Stimulated activated naive CD8-positive, alpha-beta T cell treated with anti-CD3 and anti-CD28 coated beads, Interleukin-15, amount 100 ng/mL, for 72 hours (primary cell): ENCODE results near the gene FLRT1.

ENCODE experiments used
- ATAC-seq: fragments of 150-1000 bp; cut with Tn5 transposase; 2 replicates; pipeline ENCODE4 v1.10.0; 2021; ENCODE audit warnings: mild to moderate bottlenecking, moderate library complexity
- DNase-seq, 2 donors: peaks; one replicate each; pipeline ENCODE4 v3.0.0; 2021 to 2022
- H3K27ac Mint-ChIP-seq, 2 donors: one replicate each; pipeline ENCODE4 v1.8.0; 2022; ENCODE audit warnings: mild to moderate bottlenecking in 2 of 2, mixed read lengths in 2 of 2, moderate library complexity in 2 of 2
- H3K27me3 Mint-ChIP-seq: one replicate; pipeline ENCODE4 v1.8.0; 2022; ENCODE audit warnings: mixed read lengths
- H3K4me1 Mint-ChIP-seq: one replicate; pipeline ENCODE4 v1.8.0; 2022; ENCODE audit warnings: mild to moderate bottlenecking, mixed read lengths
- H3K4me3 Mint-ChIP-seq, 2 donors: one replicate each; pipeline ENCODE4 v1.8.0; 2022; ENCODE audit warnings: mild to moderate bottlenecking in 2 of 2, mixed read lengths in 2 of 2, moderate library complexity in 1 of 2
- H3K9me3 Mint-ChIP-seq, 2 donors: one replicate each; pipeline ENCODE4 v1.8.0; 2022; ENCODE audit warnings: mixed read lengths in 2 of 2

Gene FLRT1

DNA sequence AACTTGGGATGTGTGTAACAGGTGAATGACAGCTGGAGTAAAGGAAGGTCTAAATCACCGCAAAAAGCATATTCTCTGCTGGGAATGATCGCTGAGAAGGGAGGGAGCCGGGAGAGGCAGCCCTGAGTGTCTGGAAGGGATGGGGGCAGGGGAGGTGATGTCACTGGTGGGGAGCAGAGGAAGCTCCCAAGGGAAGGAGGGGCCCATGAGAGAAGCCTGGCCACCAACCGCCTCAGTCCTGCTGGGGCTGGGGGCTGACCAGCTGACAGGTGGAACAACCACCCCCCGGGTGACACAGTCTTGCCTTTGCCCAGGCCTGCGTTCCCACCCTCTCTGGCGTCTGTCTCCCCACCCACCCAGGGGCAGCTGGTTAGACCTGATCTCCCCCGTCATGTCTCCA, 6.0 kb upstream of the FLRT1 start:
- peaks cover 51% of the 10 kb centered on the region for H3K27me3 Mint-ChIP-seq
- no peak overlapping the region for H3K27ac Mint-ChIP-seq
- no peak for ATAC-seq
- DNase-seq, result no peak
- H3K4me1 Mint-ChIP-seq, result peaks cover 28% of the 10 kb centered on the region
- no peak overlapping the region for H3K4me3 Mint-ChIP-seq
- no peaks in the 10 kb centered on the region for H3K9me3 Mint-ChIP-seq

DNA sequence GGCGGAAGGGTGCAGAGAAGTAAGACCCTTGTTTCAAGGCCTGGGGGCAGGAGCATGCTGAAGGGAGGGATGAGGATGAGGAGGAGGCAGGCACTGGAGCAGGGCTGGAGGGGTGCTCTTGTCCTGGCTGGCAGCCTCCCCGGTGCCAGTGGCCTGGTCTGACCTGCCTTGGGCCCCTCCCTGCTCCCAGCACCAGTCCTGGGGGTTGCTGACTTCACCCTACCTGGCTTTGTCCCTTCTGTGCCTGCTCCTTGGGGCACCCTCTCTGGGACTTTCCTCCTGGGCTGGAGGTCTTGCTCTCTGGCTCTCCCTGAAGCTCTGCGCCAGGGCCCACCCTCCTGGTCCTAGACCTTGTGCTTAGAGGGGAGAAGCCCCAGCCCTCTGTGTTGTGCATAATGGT, 4.7 kb upstream of the FLRT1 start:
- no peaks in the 10 kb centered on the region for H3K9me3 Mint-ChIP-seq
- H3K27ac Mint-ChIP-seq, result no peak overlapping the region
- peaks cover 35% of the 10 kb centered on the region for H3K4me1 Mint-ChIP-seq
- no peak for DNase-seq
- H3K27me3 Mint-ChIP-seq, result peaks cover 60% of the 10 kb centered on the region
- no peak overlapping the region for H3K4me3 Mint-ChIP-seq
- ATAC-seq, result no peak

GRCh38 chr11:64032050-64032449, 3.7 kb upstream of the FLRT1 start:
- no peaks in the 10 kb centered on the region for H3K9me3 Mint-ChIP-seq
- H3K27ac Mint-ChIP-seq, result no peak overlapping the region
- peaks cover 60% of the 10 kb centered on the region for H3K27me3 Mint-ChIP-seq
- no peak overlapping the region for H3K4me3 Mint-ChIP-seq
- ATAC-seq (no peak), DNase-seq (no peak)
- peaks cover 31% of the 10 kb centered on the region for H3K4me1 Mint-ChIP-seq

- ATAC-seq (no peak), DNase-seq (no peak)
- Mint-ChIP-seq H3K9me3 (no peaks in the 10 kb centered on the region), H3K4me3 (no peak overlapping the region), H3K27ac (no peak overlapping the region), H3K4me1 (peaks cover 15% of the 10 kb centered on the region), H3K27me3 (peaks cover 66% of the 10 kb centered on the region)
Observed at GRCh38 chr11:64034411-64034811, 1.3 kb upstream of the FLRT1 start.

DNA sequence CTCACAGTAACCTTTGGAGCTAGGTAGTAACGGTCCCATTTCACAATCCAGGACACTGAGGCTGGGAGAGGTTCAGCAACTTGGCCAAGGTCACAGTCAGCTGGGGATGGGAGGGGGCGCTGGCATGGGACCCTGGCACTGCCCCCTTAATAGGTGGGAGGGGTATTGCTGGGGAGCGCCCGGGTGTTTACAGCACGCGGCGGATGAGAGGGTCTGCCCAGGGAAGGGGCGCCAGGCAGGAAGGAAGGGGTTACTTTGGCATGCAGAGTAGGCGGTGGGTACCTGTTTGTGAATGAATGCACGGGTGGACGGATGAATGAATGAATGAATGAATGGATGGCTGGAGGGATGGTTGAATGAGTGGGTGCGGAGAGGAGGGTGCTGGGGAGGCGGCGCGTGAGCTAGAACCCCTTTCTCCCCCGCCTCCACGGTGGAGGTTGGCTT, 628 bp upstream of the FLRT1 start:
- Mint-ChIP-seq H3K27me3 (peaks cover 65% of the 10 kb centered on the region), H3K4me1 (peaks cover 15% of the 10 kb centered on the region), H3K9me3 (no peaks in the 10 kb centered on the region), H3K27ac (no peak overlapping the region), H3K4me3 (peak overlapping the region; percentile 48 to 61)
- ATAC-seq (no peak), DNase-seq (no peak)

DNA sequence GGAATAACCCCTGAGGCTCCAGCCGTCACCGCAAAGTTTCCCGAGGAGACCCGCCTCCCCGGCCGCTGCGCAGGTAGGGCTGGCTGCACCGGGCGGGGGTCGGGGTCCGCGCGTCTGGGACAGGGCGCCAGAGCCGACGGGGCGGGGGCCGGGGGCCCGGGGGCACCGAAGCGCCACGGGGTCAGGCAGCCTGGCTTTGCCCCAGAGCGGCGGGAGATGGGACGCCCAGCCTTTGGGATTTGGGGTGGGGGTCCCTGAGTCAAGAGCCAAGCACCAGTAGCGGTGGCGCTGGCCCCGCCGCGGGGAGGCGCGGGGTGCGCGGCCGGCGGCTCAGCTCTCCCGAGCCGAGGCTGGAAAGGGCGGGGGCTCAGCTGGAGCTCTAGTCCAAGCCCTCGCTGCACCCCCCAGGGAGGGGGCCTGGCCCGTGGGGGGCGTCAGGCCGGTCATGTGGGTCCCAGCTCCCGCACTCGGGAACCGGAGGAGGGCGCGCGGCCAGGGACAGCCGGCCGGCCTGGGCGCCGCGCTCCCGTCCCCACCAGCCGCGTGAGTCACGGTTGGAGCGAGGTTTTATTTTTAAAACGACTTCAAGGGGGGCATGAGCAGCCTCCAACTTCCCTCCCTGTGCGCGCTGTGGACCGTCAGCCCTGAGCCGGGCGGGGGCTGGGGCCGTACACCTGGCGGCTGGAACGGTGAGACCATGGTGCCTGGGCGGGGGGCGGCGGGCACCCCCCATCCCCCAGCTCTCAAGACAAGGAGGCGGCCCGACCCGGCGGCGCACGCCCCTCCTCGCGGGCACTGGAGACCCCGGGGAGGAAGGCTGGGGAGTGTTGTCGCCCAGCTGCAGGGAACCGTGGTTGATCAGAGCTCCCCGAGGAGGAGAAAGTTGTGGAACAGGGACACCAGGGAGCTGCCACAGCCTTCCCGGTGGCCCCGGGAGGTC, 626 bp downstream of the FLRT1 start:
- Mint-ChIP-seq H3K4me3 (no peak overlapping the region), H3K27ac (no peak overlapping the region), H3K27me3 (peaks cover 67% of the 10 kb centered on the region), H3K9me3 (no peaks in the 10 kb centered on the region), H3K4me1 (peaks cover 15% of the 10 kb centered on the region)
- ATAC-seq (peak; percentile 21), DNase-seq (no peak)

DNA sequence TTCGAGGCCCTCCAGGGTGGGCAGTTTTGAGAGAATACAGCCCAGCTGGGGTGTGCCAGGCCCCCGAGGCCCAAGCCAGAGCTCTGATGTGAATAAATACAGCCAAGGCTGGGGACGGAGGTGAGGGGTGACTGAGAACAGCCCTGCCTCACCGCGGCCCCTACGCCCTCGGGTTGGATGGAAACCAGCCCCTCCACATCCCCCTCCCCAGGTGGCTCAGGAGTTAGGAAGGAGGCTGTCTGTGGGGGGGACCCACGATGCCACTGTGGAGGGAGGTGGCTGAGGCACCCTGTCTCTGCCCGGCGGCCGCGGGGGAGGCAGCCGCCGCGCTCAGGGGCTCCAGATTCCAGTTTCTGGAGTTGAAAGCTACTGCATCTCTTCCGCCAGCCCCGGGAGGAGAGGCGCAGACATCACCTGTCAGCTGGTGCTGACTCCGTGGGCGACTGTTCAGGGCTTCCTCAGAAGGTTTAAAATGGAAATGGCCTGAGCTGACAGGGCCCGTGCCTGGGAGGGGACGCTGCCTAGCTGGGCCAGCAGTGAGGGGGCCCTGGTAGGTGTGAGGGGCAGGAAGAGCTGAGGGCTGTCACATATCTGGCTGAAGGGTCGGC, 1.4 kb downstream of the FLRT1 start:
- ATAC-seq (peak; percentile 32), DNase-seq (no peak)
- Mint-ChIP-seq H3K4me1 (peaks cover 15% of the 10 kb centered on the region), H3K27me3 (peaks cover 67% of the 10 kb centered on the region), H3K4me3 (peak overlapping the region in 1 of 2 donors; percentile 10), H3K9me3 (no peaks in the 10 kb centered on the region), H3K27ac (no peak overlapping the region)

DNA sequence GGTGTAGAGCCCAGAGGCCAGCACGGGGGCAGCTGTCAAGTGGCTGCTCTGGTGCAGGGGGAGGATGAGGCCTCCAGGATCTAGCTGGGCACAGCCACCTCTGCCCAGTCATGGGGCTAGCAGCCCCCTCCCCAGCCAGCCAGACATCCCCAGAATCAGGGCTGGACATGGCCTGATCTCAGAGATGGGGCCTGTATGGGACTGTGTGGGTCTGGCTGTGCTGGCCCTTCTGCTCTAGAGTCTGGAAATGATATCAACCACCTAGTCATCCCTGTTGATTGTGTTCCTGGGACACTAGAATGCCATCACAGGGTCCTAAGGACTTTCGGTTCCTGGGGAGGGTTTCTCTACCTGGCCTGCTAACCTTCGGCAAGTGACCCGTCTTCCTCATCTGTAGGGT, 2.8 kb downstream of the FLRT1 start:
- Mint-ChIP-seq H3K27ac (no peak overlapping the region), H3K4me3 (no peak overlapping the region), H3K9me3 (no peaks in the 10 kb centered on the region), H3K4me1 (peaks cover 15% of the 10 kb centered on the region), H3K27me3 (peaks cover 58% of the 10 kb centered on the region)
- ATAC-seq (no peak), DNase-seq (no peak)

DNA sequence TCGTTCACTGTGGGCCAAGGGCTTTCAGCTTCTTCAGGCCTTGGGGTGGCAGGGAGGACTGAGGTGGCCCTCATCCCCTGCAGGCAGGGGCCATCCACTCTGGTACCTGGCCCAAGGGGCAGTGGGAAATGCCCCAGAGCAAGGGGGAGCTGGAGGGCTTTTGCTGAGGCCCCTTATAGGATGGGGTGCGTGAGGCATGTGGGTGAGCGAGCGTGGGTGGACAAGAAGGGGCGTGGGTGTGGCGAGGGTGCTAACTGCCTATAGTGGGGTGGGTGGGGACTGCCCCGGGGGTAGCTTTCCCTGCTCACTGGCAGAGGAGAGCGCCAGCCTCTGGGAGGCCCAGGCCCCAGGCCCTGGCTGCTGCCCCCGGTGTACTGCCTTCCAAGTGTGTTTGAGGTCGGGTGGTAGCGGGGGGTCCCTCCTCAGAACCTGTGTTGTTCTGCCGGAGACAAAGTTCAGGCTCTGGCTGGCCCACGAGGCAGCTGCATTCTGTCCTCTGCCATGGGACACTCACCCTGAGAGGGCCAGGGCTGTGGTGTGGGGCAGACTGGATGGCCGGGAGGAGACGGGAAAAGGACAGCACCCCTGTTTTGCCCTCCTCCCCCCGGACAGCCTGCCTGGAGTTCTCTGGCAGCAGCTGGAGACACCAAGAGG, 3.4 kb downstream of the FLRT1 start:
- peaks cover 53% of the 10 kb centered on the region for H3K27me3 Mint-ChIP-seq
- H3K4me1 Mint-ChIP-seq, result peaks cover 13% of the 10 kb centered on the region
- peak; percentile 23 for ATAC-seq
- H3K27ac Mint-ChIP-seq, result no peak overlapping the region
- DNase-seq, result no peak
- no peak overlapping the region for H3K4me3 Mint-ChIP-seq
- H3K9me3 Mint-ChIP-seq, result no peaks in the 10 kb centered on the region

DNA sequence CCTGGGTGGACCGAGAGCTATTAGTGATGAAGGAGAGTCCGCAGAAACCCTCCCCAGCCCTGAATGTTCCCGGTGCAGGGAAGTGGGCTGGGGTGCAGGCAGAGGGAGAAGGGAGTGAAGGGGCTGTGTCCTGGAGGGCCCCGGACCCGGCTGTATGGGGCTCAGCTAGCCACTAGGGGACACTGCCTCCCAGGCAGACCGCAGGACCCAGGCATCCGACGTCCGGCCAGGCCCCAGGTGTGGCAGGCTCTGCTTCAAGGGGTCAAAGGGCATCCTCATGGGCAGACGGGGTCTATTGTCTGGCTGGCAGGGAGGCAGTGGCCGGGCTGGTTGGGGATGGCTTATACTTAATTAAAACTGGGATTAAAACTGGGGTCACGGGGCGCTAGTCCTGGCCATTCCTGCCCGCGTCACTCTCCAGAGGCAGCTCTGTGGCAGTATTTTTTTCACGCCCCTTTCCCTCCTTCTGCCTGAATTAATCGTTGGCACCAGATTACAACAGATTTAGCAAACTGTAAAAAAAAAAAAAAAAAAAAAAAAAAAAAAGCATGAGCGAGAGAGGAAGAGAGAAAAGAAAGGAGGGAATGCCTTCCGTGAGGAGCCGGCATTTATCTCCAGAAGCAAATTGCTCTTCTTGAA, 5.1 kb downstream of the FLRT1 start:
- H3K4me1 Mint-ChIP-seq, result no peaks in the 10 kb centered on the region
- DNase-seq (no peak), ATAC-seq (no peak)
- no peak overlapping the region for H3K4me3 Mint-ChIP-seq
- peaks cover 38% of the 10 kb centered on the region for H3K27me3 Mint-ChIP-seq
- no peak overlapping the region for H3K27ac Mint-ChIP-seq
- H3K9me3 Mint-ChIP-seq, result no peaks in the 10 kb centered on the region

DNA sequence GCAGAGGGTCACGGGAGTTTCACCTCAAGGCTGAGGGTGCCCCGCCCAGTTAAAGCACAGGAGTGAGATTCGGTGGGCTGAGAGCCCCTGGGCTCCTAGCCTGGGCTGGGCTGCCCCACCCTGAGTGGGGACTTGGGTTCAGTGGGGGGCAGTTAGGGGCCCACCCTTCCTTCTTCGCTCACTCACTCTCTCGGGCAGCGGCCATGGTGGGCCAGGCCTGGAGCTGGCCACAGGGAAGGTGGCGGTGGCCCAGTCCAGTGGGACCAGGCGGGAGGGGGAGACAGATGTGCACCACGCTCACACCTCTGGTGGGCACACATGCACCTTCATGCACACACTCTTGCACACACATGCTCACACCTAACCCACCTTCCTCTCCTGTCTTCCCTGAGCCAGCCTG, 6.1 kb downstream of the FLRT1 start:
- H3K27me3 Mint-ChIP-seq, result peaks cover 35% of the 10 kb centered on the region
- no peak for ATAC-seq
- H3K27ac Mint-ChIP-seq, result no peak overlapping the region
- no peak for DNase-seq
- H3K4me1 Mint-ChIP-seq, result no peaks in the 10 kb centered on the region
- H3K4me3 Mint-ChIP-seq, result no peak overlapping the region
- H3K9me3 Mint-ChIP-seq, result no peaks in the 10 kb centered on the region

DNA sequence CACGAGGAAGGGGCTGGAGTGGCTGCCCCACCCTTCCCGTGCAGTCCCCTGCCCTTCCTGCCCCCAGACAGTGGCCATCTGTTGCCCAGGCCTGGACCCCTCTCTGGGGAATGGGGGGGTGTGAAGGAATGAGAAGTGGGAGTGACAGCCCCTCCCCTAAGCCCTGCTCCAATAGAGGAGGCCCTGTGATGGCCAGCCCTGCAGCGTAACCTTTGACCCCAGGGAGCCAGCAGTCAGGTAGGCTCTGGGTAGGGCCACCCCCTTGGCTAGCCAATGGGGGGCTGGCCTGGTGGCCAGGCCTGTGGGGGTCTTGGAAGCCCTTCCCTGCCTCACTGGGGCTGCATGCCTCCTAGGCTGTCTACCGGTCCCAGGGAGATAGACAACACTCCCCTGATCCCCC, 6.6 kb downstream of the FLRT1 start:
- ATAC-seq (no peak), DNase-seq (no peak)
- no peaks in the 10 kb centered on the region for H3K9me3 Mint-ChIP-seq
- H3K27ac Mint-ChIP-seq, result no peak overlapping the region
- peaks cover 30% of the 10 kb centered on the region for H3K27me3 Mint-ChIP-seq
- H3K4me3 Mint-ChIP-seq, result no peak overlapping the region
- H3K4me1 Mint-ChIP-seq, result no peaks in the 10 kb centered on the region

DNA sequence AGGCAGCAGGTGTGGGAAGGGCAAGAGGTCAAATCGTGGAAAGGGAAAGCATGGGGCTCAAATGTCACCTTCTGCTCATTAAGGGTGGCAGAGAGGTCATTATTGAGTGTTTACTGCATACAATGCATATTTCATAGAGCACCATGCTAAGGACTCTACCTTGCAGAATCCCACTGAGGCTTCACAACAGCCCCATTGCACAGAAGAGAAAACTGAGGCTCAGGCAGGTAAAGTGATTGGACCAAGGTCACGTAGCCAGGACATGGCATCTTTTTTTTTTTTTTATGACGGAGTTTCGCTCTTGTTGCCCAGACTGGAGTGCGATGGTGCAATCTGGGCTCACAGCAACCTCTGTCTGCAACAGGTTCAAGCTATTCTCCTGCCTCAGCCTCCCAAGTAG, 7.8 kb downstream of the FLRT1 start:
- Mint-ChIP-seq H3K4me3 (no peak overlapping the region), H3K27ac (no peak overlapping the region), H3K27me3 (peaks cover 18% of the 10 kb centered on the region), H3K9me3 (no peaks in the 10 kb centered on the region), H3K4me1 (no peaks in the 10 kb centered on the region)
- ATAC-seq (no peak), DNase-seq (no peak)

DNA sequence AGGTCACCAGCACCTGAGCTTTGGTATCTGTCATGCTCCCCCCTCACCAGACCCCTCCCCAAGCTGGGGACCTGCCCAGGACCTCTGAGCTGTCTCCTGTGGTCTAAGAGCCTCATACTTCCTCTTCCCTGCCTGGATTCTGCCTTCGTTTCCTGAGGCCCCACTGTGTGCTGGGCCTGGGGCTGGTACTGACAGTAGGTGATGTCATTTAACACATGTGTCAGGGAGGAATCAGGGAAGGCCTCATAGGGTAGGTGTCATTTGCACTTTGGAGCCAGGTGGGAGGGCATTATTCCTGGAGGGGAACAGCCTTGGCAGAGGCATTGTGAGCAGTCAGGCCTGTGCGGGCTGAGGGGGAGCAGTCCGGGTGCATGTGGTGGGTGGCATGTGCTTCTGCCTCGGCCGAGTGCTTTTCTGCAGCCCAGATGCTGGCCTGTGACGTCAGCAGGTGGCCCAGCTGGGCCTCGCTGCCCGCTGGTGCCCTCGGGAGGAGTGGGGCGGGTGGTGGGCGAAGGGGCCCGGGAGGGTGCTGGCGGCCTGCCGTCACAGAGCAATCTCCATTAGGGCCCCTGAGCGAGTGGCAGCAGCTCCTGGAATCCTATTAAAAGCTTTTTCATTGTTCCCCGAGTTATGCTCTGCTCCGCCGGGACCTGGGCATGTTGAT, 9.1 kb downstream of the FLRT1 start:
- Mint-ChIP-seq H3K4me1 (no peaks in the 10 kb centered on the region), H3K9me3 (no peaks in the 10 kb centered on the region), H3K4me3 (no peak overlapping the region), H3K27me3 (peaks cover 7% of the 10 kb centered on the region), H3K27ac (peak overlapping the region in 1 of 2 donors; percentile 67)
- DNase-seq (no peak), ATAC-seq (no peak)

DNA sequence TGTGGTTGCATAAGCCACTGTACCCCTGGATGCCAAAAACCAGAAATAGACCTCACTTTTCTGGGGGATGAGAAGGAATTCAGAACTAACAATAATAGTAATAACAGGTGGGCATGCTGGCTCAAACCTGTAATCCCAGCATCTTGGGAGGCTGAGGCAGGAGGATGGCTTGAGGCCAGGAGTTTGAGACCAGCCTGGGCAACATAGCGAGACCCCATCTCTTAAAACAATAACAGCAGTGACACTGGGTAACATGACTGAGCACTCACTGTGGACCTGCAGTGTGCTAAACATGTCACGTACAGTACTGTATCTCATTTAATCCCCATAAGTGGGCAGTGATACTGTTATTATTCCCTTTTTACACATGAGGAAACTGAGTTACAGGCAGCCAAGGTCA, 10.0 kb downstream of the FLRT1 start:
- Mint-ChIP-seq H3K4me3 (no peak overlapping the region), H3K27me3 (no peaks in the 10 kb centered on the region), H3K27ac (peak overlapping the region in 1 of 2 donors; percentile 48), H3K9me3 (no peaks in the 10 kb centered on the region), H3K4me1 (no peaks in the 10 kb centered on the region)
- DNase-seq, result no peak
- no peak for ATAC-seq
